HL-60 (cell line): ENCODE data around the gene BIRC6.
"Not testable (repeated sequence)": the region's sequence is repeated elsewhere in the genome, so short reads cannot be mapped to it uniquely, and the experiment has no call there.

ENCODE experiments used
- POLR2AphosphoS5 ChIP-seq: IDR thresholded peaks from 2 replicates; pipeline ENCODE4 v1.6.1; 2012; ENCODE audit warnings: low read depth
- TF ChIP-seq, protein P1 (sequence below): IDR thresholded peaks from one replicate; pipeline ENCODE4 v1.5.1; 2011; ENCODE audit warnings: low read length, control low read depth, inconsistent platforms; ENCODE audit not compliant: insufficient read depth

DNA sequence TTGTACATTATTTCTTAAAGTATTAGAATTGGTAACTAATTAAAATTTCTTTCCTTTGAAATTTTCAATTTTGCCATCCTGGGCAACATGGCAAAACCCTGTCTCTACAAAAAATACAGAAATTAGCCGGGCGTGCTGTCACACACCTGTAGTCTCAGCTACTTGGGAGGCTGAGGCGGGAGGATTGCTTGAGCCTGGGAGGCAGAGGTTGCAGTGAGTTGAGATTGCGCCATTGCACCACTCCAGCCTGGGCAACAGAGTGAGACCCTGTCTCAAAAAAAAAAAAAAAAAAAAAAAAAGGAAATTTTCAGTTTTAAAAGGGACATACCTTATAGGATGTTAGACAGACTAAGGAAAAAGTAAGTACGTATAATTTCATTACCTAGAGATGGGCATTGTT, 14.1 kb downstream of the BIRC6 start:
- not testable (repeated sequence) for TF ChIP-seq POLR2AphosphoS5
- TF ChIP-seq, protein P1, sequence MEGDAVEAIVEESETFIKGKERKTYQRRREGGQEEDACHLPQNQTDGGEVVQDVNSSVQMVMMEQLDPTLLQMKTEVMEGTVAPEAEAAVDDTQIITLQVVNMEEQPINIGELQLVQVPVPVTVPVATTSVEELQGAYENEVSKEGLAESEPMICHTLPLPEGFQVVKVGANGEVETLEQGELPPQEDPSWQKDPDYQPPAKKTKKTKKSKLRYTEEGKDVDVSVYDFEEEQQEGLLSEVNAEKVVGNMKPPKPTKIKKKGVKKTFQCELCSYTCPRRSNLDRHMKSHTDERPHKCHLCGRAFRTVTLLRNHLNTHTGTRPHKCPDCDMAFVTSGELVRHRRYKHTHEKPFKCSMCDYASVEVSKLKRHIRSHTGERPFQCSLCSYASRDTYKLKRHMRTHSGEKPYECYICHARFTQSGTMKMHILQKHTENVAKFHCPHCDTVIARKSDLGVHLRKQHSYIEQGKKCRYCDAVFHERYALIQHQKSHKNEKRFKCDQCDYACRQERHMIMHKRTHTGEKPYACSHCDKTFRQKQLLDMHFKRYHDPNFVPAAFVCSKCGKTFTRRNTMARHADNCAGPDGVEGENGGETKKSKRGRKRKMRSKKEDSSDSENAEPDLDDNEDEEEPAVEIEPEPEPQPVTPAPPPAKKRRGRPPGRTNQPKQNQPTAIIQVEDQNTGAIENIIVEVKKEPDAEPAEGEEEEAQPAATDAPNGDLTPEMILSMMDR = not testable (repeated sequence)
